ENCODE results near the gene GABRR1. TPM values are rescaled to one million over a fixed set of nuclear protein-coding genes. Genes with fewer than 3 reads are reported as not detected.

GABRR1 gene
- total and polyA plus RNA-seq, 4 donors: 0.79 to 1.8 (median 1.6) TPM; not detected in 1

GRCh38 chr6:89208551-89208950, 8.6 kb downstream of the GABRR1 start:
- H3K4me1 ChIP-seq (ENCODE audit: control insufficient read depth in 1 of 2, insufficient read depth in 2 of 2, low read length in 2 of 2): peaks cover 0 to 7% of the 10 kb centered on the region in 2 donors
- no peak overlapping the region for H3K27ac ChIP-seq (ENCODE audit: low read depth in 1 of 2, low read length in 2 of 2)
- no peaks in the 10 kb centered on the region for H3K9me3 ChIP-seq (ENCODE audit: control insufficient read depth, low read length)
- no peak for ATAC-seq (ENCODE audit: low FRiP score)
- intact Hi-C loops (cut with DNase I): no loop called here
- DNase-seq: peak in 1 of 2 donors; percentile 59
- WGBS, 2 donors: 34 to 44% methylated on average over 4 of the region's 4 CpGs
- H3K36me3 ChIP-seq (ENCODE audit: control insufficient read depth in 1 of 2, insufficient read depth in 2 of 2, low read length in 1 of 2): no peaks in the 10 kb centered on the region
- no peak overlapping the region for H3K4me3 ChIP-seq (ENCODE audit: low read length in 2 of 2)
- H3K27me3 ChIP-seq (ENCODE audit: control insufficient read depth in 1 of 2, insufficient read depth in 2 of 2, low read length in 1 of 2): no peaks in the 10 kb centered on the region

DNA sequence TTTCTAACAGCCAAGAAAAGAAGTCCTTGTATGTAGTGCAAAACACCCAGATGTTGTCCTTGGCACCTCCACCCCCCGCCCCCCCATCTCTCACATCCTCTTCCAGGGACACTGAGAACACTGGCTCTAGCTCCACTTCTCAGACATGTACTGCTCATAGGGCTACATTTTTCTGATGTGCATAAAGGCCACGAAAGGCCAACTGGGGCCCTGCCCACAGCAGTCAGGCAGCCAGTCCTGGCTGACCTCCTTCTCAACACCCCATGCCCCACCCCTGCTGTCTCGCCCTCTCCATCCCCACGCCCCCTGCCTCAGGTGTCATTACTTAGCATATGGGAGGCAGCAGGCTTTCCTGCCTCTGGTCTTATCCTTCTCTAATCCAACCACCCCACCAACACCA, 11.3 kb downstream of the GABRR1 start:
- ATAC-seq (ENCODE audit: low FRiP score) (peak; percentile 70), DNase-seq (no peak)
- Histone ChIP-seq H3K4me3 (ENCODE audit: low read length in 2 of 2) (no peak overlapping the region), H3K27ac (ENCODE audit: low read depth in 1 of 2, low read length in 2 of 2) (no peak overlapping the region), H3K4me1 (ENCODE audit: control insufficient read depth in 1 of 2, insufficient read depth in 2 of 2, low read length in 2 of 2) (peaks cover 0 to 7% of the 10 kb centered on the region in 2 donors), H3K27me3 (ENCODE audit: control insufficient read depth in 1 of 2, insufficient read depth in 2 of 2, low read length in 1 of 2) (no peaks in the 10 kb centered on the region), H3K36me3 (ENCODE audit: control insufficient read depth in 1 of 2, insufficient read depth in 2 of 2, low read length in 1 of 2) (no peaks in the 10 kb centered on the region), H3K9me3 (ENCODE audit: control insufficient read depth, low read length) (no peaks in the 10 kb centered on the region)
- intact Hi-C loops (cut with DNase I): no loop called here
- 6 to 16% methylated on average over 4 of the region's 4 CpGs for WGBS, 2 donors

GRCh38 chr6:89204096-89204495, 13.1 kb downstream of the GABRR1 start:
- peaks cover 0 to 7% of the 10 kb centered on the region in 2 donors for H3K4me1 ChIP-seq (ENCODE audit: control insufficient read depth in 1 of 2, insufficient read depth in 2 of 2, low read length in 2 of 2)
- 93 to 99% methylated on average over 11 of the region's 11 CpGs for WGBS, 2 donors
- no peak for ATAC-seq (ENCODE audit: low FRiP score)
- H3K9me3 ChIP-seq (ENCODE audit: control insufficient read depth, low read length): no peaks in the 10 kb centered on the region
- no peaks in the 10 kb centered on the region for H3K27me3 ChIP-seq (ENCODE audit: control insufficient read depth in 1 of 2, insufficient read depth in 2 of 2, low read length in 1 of 2)
- no peak for DNase-seq
- H3K36me3 ChIP-seq (ENCODE audit: control insufficient read depth in 1 of 2, insufficient read depth in 2 of 2, low read length in 1 of 2): no peaks in the 10 kb centered on the region
- no peak overlapping the region for H3K27ac ChIP-seq (ENCODE audit: low read depth in 1 of 2, low read length in 2 of 2)
- no peak overlapping the region for H3K4me3 ChIP-seq (ENCODE audit: low read length in 2 of 2)
- intact Hi-C loops (cut with DNase I): no loop called here

GRCh38 chr6:89200706-89201215, 16.4 kb downstream of the GABRR1 start:
- no peaks in the 10 kb centered on the region for H3K9me3 ChIP-seq (ENCODE audit: control insufficient read depth, low read length)
- no peaks in the 10 kb centered on the region for H3K4me1 ChIP-seq (ENCODE audit: control insufficient read depth in 1 of 2, insufficient read depth in 2 of 2, low read length in 2 of 2)
- intact Hi-C loops (cut with DNase I): no loop called here
- H3K36me3 ChIP-seq (ENCODE audit: control insufficient read depth in 1 of 2, insufficient read depth in 2 of 2, low read length in 1 of 2): no peaks in the 10 kb centered on the region
- DNase-seq (no peak), ATAC-seq (ENCODE audit: low FRiP score) (no peak)
- no peak overlapping the region for H3K27ac ChIP-seq (ENCODE audit: low read depth in 1 of 2, low read length in 2 of 2)
- WGBS, 2 donors: 93% methylated on average over 7 of the region's 7 CpGs
- no peaks in the 10 kb centered on the region for H3K27me3 ChIP-seq (ENCODE audit: control insufficient read depth in 1 of 2, insufficient read depth in 2 of 2, low read length in 1 of 2)
- H3K4me3 ChIP-seq (ENCODE audit: low read length in 2 of 2): no peak overlapping the region

DNA sequence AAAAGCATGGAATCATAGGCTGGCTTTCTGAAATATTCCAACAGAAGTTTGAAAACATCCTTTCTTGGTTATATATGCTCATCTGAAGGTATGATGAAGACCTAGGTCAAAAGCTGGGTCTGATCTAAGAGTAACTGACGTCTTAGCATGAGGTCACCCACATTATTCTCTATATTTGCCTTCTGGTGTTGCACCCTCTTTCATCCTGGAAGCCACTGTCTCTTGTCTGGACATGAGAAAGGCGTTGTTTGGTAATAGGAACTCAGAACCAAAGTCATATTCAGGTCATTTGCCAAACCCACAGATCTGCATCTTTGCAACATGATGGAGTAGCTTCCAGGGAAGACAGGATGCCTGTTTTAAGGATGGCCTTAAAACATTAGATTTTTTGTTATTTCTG, 17.6 kb downstream of the GABRR1 start:
- no peak overlapping the region for H3K27ac ChIP-seq (ENCODE audit: low read depth in 1 of 2, low read length in 2 of 2)
- intact Hi-C loops (cut with DNase I): no loop called here

DNA sequence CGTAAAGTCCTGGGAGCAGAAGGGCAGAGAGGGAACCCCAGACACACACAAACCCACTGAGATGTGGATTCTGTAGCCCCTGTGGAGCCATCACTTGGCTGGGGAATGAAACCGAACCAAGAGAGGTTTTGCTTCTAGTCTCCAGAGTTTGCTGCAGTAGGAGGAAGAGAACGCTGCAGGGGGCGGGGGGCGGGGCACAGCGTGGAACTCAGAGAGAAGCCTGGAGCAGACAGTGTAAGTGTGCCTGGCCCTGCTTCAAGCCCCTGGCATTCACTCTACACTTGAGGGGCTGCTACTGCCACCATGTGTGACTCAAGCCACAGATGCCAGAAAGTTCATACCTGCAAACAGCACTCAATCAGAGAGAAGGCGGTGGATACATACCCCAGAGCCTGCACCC, 18.9 kb downstream of the GABRR1 start:
- Histone ChIP-seq H3K27me3 (ENCODE audit: control insufficient read depth in 1 of 2, insufficient read depth in 2 of 2, low read length in 1 of 2) (no peaks in the 10 kb centered on the region), H3K4me3 (ENCODE audit: low read length in 2 of 2) (no peak overlapping the region), H3K27ac (ENCODE audit: low read depth in 1 of 2, low read length in 2 of 2) (no peak overlapping the region), H3K4me1 (ENCODE audit: control insufficient read depth in 1 of 2, insufficient read depth in 2 of 2, low read length in 2 of 2) (no peaks in the 10 kb centered on the region), H3K36me3 (ENCODE audit: control insufficient read depth in 1 of 2, insufficient read depth in 2 of 2, low read length in 1 of 2) (no peaks in the 10 kb centered on the region), H3K9me3 (ENCODE audit: control insufficient read depth, low read length) (peaks cover 3% of the 10 kb centered on the region)
- 70 to 74% methylated on average over 7 of the region's 7 CpGs for WGBS, 2 donors
- DNase-seq: no peak
- intact Hi-C loops (cut with DNase I): no loop called here
- no peak for ATAC-seq (ENCODE audit: low FRiP score)

More for the DNA sequence above, 17.6 kb downstream of the GABRR1 start:
- Histone ChIP-seq H3K27me3 (ENCODE audit: control insufficient read depth in 1 of 2, insufficient read depth in 2 of 2, low read length in 1 of 2) (no peaks in the 10 kb centered on the region), H3K4me3 (ENCODE audit: low read length in 2 of 2) (no peak overlapping the region), H3K4me1 (ENCODE audit: control insufficient read depth in 1 of 2, insufficient read depth in 2 of 2, low read length in 2 of 2) (no peaks in the 10 kb centered on the region), H3K9me3 (ENCODE audit: control insufficient read depth, low read length) (no peaks in the 10 kb centered on the region), H3K36me3 (ENCODE audit: control insufficient read depth in 1 of 2, insufficient read depth in 2 of 2, low read length in 1 of 2) (no peaks in the 10 kb centered on the region)
- no peak for ATAC-seq (ENCODE audit: low FRiP score)
- WGBS, 2 donors: 87 to 96% methylated on average over 2 of the region's 2 CpGs
- no peak for DNase-seq

DNA sequence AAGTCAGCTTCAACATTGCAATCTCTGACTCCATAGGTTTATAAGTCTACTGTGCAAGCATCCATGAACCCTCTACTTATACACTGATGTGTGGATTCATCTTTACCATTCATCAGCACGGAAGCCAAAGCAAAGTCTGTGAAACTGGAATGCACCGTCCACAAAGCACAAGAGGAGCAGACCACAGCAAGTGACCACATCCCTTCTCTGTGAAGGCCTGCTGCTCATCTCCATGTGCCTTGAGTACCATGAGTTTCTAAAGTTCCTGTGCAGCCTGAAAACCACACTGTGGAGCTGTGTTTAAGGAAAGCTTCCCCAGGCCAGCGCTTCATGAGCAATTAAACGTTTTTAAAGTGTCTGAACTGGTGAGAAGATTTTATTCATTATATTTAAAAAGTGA, 20.0 kb downstream of the GABRR1 start:
- WGBS, 2 donors: 72 to 80% methylated on average over 4 of the region's 4 CpGs
- no peak for DNase-seq
- ATAC-seq (ENCODE audit: low FRiP score): no peak
- Histone ChIP-seq H3K4me3 (ENCODE audit: low read length in 2 of 2) (no peak overlapping the region), H3K4me1 (ENCODE audit: control insufficient read depth in 1 of 2, insufficient read depth in 2 of 2, low read length in 2 of 2) (no peaks in the 10 kb centered on the region), H3K36me3 (ENCODE audit: control insufficient read depth in 1 of 2, insufficient read depth in 2 of 2, low read length in 1 of 2) (no peaks in the 10 kb centered on the region), H3K27ac (ENCODE audit: low read depth in 1 of 2, low read length in 2 of 2) (no peak overlapping the region), H3K27me3 (ENCODE audit: control insufficient read depth in 1 of 2, insufficient read depth in 2 of 2, low read length in 1 of 2) (no peaks in the 10 kb centered on the region), H3K9me3 (ENCODE audit: control insufficient read depth, low read length) (peaks cover 3% of the 10 kb centered on the region)
- intact Hi-C loops (cut with DNase I): no loop called here

GRCh38 chr6:89194559-89194958, 22.6 kb downstream of the GABRR1 start:
- H3K27me3 ChIP-seq (ENCODE audit: control insufficient read depth in 1 of 2, insufficient read depth in 2 of 2, low read length in 1 of 2): no peaks in the 10 kb centered on the region
- ATAC-seq (ENCODE audit: low FRiP score): no peak
- no peak overlapping the region for H3K4me3 ChIP-seq (ENCODE audit: low read length in 2 of 2)
- H3K27ac ChIP-seq (ENCODE audit: low read depth in 1 of 2, low read length in 2 of 2): no peak overlapping the region
- H3K4me1 ChIP-seq (ENCODE audit: control insufficient read depth in 1 of 2, insufficient read depth in 2 of 2, low read length in 2 of 2): no peaks in the 10 kb centered on the region
- H3K36me3 ChIP-seq (ENCODE audit: control insufficient read depth in 1 of 2, insufficient read depth in 2 of 2, low read length in 1 of 2): no peaks in the 10 kb centered on the region
- intact Hi-C loops (cut with DNase I): no loop called here
- H3K9me3 ChIP-seq (ENCODE audit: control insufficient read depth, low read length): peaks cover 3% of the 10 kb centered on the region
- no peak for DNase-seq
- 90 to 94% methylated on average over 1 of the region's 1 CpG for WGBS, 2 donors

DNA sequence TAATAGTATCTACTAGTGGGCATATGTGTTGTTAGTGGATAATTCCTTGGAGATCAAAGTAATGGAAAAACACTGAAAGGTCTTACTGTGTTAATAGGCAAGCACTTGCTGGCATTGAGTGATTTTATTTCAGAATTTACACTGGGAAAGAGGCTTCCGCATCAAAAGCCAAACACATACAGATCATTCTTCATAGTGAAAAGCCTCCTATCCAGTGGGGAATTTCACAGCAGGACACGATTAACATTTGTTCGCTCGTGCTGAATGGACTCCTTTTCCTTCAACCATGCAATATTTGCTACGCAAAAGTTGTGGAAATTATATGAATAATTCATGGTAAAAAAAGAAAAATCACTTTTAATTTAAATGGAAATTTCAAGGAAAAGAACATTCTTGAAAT, 26.4 kb downstream of the GABRR1 start:
- no peak for ATAC-seq (ENCODE audit: low FRiP score)
- no peaks in the 10 kb centered on the region for H3K36me3 ChIP-seq (ENCODE audit: control insufficient read depth in 1 of 2, insufficient read depth in 2 of 2, low read length in 1 of 2)
- H3K4me1 ChIP-seq (ENCODE audit: control insufficient read depth in 1 of 2, insufficient read depth in 2 of 2, low read length in 2 of 2): no peaks in the 10 kb centered on the region
- intact Hi-C loops (cut with DNase I): no loop called here
- H3K27me3 ChIP-seq (ENCODE audit: control insufficient read depth in 1 of 2, insufficient read depth in 2 of 2, low read length in 1 of 2): no peaks in the 10 kb centered on the region
- WGBS, 2 donors: 59 to 73% methylated on average over 5 of the region's 5 CpGs
- H3K27ac ChIP-seq (ENCODE audit: low read depth in 1 of 2, low read length in 2 of 2): no peak overlapping the region
- peaks cover 3% of the 10 kb centered on the region for H3K9me3 ChIP-seq (ENCODE audit: control insufficient read depth, low read length)
- H3K4me3 ChIP-seq (ENCODE audit: low read length in 2 of 2): no peak overlapping the region
- no peak for DNase-seq
